B cell (primary cell): ENCODE results near the gene CLDN20. TPM values are rescaled to one million over a fixed set of nuclear protein-coding genes. Genes with fewer than 3 reads are reported as not detected.

ENCODE experiments used
- ATAC-seq: fragments of 200-7000 bp; cut with Tn5 transposase; one replicate; pipeline ENCODE4 v1.10.0; 2021; ENCODE audit warnings: low read depth, mild to moderate bottlenecking, moderate number of reproducible peaks, moderate library complexity
- CTCF ChIA-PET: fragments of 350-600 bp; sonication (Branson Sonifier 250); formaldehyde crosslinking; loops from one replicate; lab custom pipeline; 2021; ENCODE audit warnings: antibody characterized with exemption, inconsistent platforms; lab: Charles Lee
- POLR2A ChIA-PET: fragments of 350-600 bp; sonication (Branson Sonifier 250); formaldehyde crosslinking; loops from one replicate; lab custom pipeline; 2021; ENCODE audit warnings: antibody characterized with exemption; lab: Charles Lee
- DNase-seq: peaks from one replicate; pipeline ENCODE4 v3.0.0; 2013
- H2AFZ ChIP-seq: 2 replicates; pipeline ENCODE4 v1.6.1; 2012; ENCODE audit warnings: mild to moderate bottlenecking, low read depth, low read length; ENCODE audit not compliant: insufficient read depth, poor library complexity, severe bottlenecking
- H3K27ac ChIP-seq, 2 donors: 1 replicate in 1 of 2; 2 replicates in 1 of 2; pipeline ENCODE4 v1.5.1; 2012 to 2013; ENCODE audit warnings: low read length in 2 of 2, mild to moderate bottlenecking in 2 of 2, moderate library complexity in 1 of 2
- H3K27me3 ChIP-seq, 4 experiments: fragments of 200-600 bp in 1 of 4; sonication (generic) in 1 of 4; replicated peaks in 1 of 4; 1 replicate in 2 of 4; 2 replicates in 2 of 4; pipeline versions ENCODE4 v1.6.1 to v1.7.0; 2013 to 2016; ENCODE audit warnings: low read length in 3 of 4, mild to moderate bottlenecking in 2 of 4, mixed read lengths in 1 of 4, moderate library complexity in 1 of 4; ENCODE audit not compliant: insufficient read depth in 4 of 4, control insufficient read depth in 3 of 4; ENCODE audit errors: control extremely low read depth in 1 of 4
- H3K36me3 ChIP-seq, 2 experiments: replicated peaks in 1 of 2; 1 replicate in 1 of 2; 2 replicates in 1 of 2; pipeline versions ENCODE4 v1.6.1 to v1.7.1; 2013; ENCODE audit warnings: low read length in 1 of 2; ENCODE audit not compliant: insufficient read depth in 2 of 2, control insufficient read depth in 1 of 2; ENCODE audit errors: control extremely low read depth in 1 of 2, extremely low read depth in 1 of 2
- H3K4me1 ChIP-seq, 2 donors: fragments of 200-600 bp in 1 of 2; sonication (generic) in 1 of 2; 1 replicate in 1 of 2; 2 replicates in 1 of 2; pipeline versions ENCODE4 v1.5.1 to v1.6.1; 2013 to 2017; ENCODE audit warnings: low read length in 2 of 2; ENCODE audit not compliant: control insufficient read depth in 2 of 2, insufficient read depth in 2 of 2
- H3K4me2 ChIP-seq: replicated peaks from 2 replicates; pipeline ENCODE3; 2012; ENCODE audit warnings: mild to moderate bottlenecking, low read depth, low read length; ENCODE audit not compliant: poor library complexity, severe bottlenecking
- H3K4me3 ChIP-seq, 5 experiments: fragments of 200-600 bp in 1 of 5; sonication (generic) in 1 of 5; 1 replicate in 3 of 5; 2 replicates in 2 of 5; pipeline versions ENCODE4 v1.5.1 to v1.7.0; 2011 to 2016; ENCODE audit warnings: low read length in 4 of 5, mild to moderate bottlenecking in 4 of 5, low read depth in 2 of 5, control low read depth in 1 of 5, moderate library complexity in 1 of 5; ENCODE audit not compliant: insufficient read depth in 1 of 5; ENCODE audit errors: control extremely low read depth in 1 of 5, extremely low read depth in 1 of 5
- H3K79me2 ChIP-seq: fragments of 200-600 bp; sonication (generic); one replicate; pipeline ENCODE4 v1.6.0; 2016; ENCODE audit warnings: low read length; ENCODE audit not compliant: control insufficient read depth, insufficient read depth
- H3K9ac ChIP-seq: fragments of 200-600 bp; sonication (generic); 2 replicates; pipeline ENCODE4 v1.6.1; 2017; ENCODE audit warnings: mild to moderate bottlenecking, low read length, moderate library complexity
- H3K9me3 ChIP-seq, 3 donors: one replicate each; pipeline versions ENCODE4 v1.6.1 to v1.7.1; 2013; ENCODE audit warnings: low read length in 2 of 3; ENCODE audit not compliant: control insufficient read depth in 2 of 3, insufficient read depth in 1 of 3; ENCODE audit errors: control extremely low read depth in 1 of 3
- H4K20me1 ChIP-seq: 2 replicates; pipeline ENCODE4 v1.6.0; 2012; ENCODE audit warnings: mild to moderate bottlenecking, low read length; ENCODE audit not compliant: insufficient read depth, control insufficient read depth, poor library complexity, severe bottlenecking
- H3K27ac Mint-ChIP-seq: one replicate; pipeline ENCODE4 v1.8.0; 2021; ENCODE audit warnings: mixed read lengths
- H3K27me3 Mint-ChIP-seq: one replicate; pipeline ENCODE4 v1.8.0; 2021; ENCODE audit warnings: mixed read lengths
- H3K4me1 Mint-ChIP-seq: one replicate; pipeline ENCODE4 v1.8.0; 2021; ENCODE audit warnings: mixed read lengths
- H3K4me3 Mint-ChIP-seq: one replicate; pipeline ENCODE4 v1.8.0; 2021; ENCODE audit warnings: mixed read lengths
- H3K9me3 Mint-ChIP-seq: one replicate; pipeline ENCODE4 v1.8.0; 2022; ENCODE audit warnings: mixed read lengths; ENCODE audit not compliant: insufficient read depth
- CTCF ChIP-seq: fragments of 200-600 bp; IDR thresholded peaks from one replicate; pipeline ENCODE4 v1.8.0; 2022; ENCODE audit warnings: antibody characterized with exemption, mild to moderate bottlenecking
- EZH2 ChIP-seq: IDR thresholded peaks from 2 replicates; pipeline ENCODE4 v1.6.1; 2012; ENCODE audit warnings: borderline replicate concordance, low read depth, mild to moderate bottlenecking, moderate library complexity, low read length; ENCODE audit not compliant: insufficient read depth, poor library complexity, severe bottlenecking
- WGBS: methylation state at CpG from one replicate; pipeline ENCODE4 v1.1.5; 2013; ENCODE audit warnings: missing lambda C conversion rate; ENCODE audit not compliant: insufficient coverage; 5-methylcytosine and 5-hydroxymethylcytosine counted together
- intact Hi-C: fragments of 100-400 bp; cut with micrococcal nuclease; formaldehyde crosslinking; loops from one replicate; pipeline ENCODE4 v1.10.0; 2022
- polyA plus RNA-seq: library from polyadenylated mRNA; depleted of rRNA; stranded (reverse); fragments of >200 nt; gene quantifications from 2 replicates; pipeline ENCODE4 v1.2.3, GENCODE V29; 2012
- total RNA-seq, 2 donors: library from RNA; stranded (reverse); fragments of 120-200 nt in 1 of 2; gene quantifications; 1 replicate in 1 of 2; 2 replicates in 1 of 2; pipeline versions ENCODE4 v1.2.3 to v1.2.4, GENCODE V29; 2013 to 2022

CLDN20 gene
- total and polyA plus RNA-seq, 2 donors (not counting 1 experiment from before 2014, with no cell fraction given), result not detected

GRCh38 chr6:155245193-155245592 lies 18.6 kb upstream of the CLDN20 start:
- intact Hi-C loops, result no loop called here
- Histone ChIP-seq H3K27me3 (no peaks in the 10 kb centered on the region), H3K9ac (no peak overlapping the region), H2AFZ (no peak overlapping the region), H3K36me3 (peaks cover 0 to 5% of the 10 kb centered on the region in 2 experiments), H3K79me2 (no peaks in the 10 kb centered on the region), H3K9me3 (peaks cover 0 to 3% (median 0%) of the 10 kb centered on the region in 3 donors), H3K4me2 (no peak overlapping the region), H4K20me1 (no peaks in the 10 kb centered on the region), H3K27ac (no peak overlapping the region), H3K4me3 (no peak overlapping the region), H3K4me1 (no peaks in the 10 kb centered on the region)
- DNase-seq (no peak), ATAC-seq (no peak)
- Mint-ChIP-seq H3K4me3 (no peak overlapping the region), H3K27me3 (no peaks in the 10 kb centered on the region), H3K27ac (no peak overlapping the region), H3K9me3 (no peaks in the 10 kb centered on the region), H3K4me1 (peaks cover 2% of the 10 kb centered on the region)
- POLR2A ChIA-PET, result no interaction called here
- CTCF ChIA-PET, result interaction anchor here (0.6 to 4.4 kb wide), 2 partner anchors 67 to 318 kb away, joined by 3 to 22 read pairs; no protein-coding TSS in a partner anchor
- no peak for TF ChIP-seq CTCF
- WGBS, result 96% methylated on average over 6 of the region's 7 CpGs

GRCh38 chr6:155245831-155246230 lies 18.0 kb upstream of the CLDN20 start:
- H3K4me3 Mint-ChIP-seq, result no peak overlapping the region
- no peak overlapping the region for H3K27ac Mint-ChIP-seq
- Histone ChIP-seq H3K27me3 (no peaks in the 10 kb centered on the region), H3K4me2 (no peak overlapping the region), H3K4me3 (no peak overlapping the region), H3K36me3 (peaks cover 0 to 5% of the 10 kb centered on the region in 2 experiments), H4K20me1 (no peaks in the 10 kb centered on the region), H3K79me2 (no peaks in the 10 kb centered on the region), H3K4me1 (no peaks in the 10 kb centered on the region), H3K9me3 (peaks cover 0 to 3% (median 0%) of the 10 kb centered on the region in 3 donors), H3K9ac (no peak overlapping the region), H2AFZ (no peak overlapping the region), H3K27ac (no peak overlapping the region)
- 100% methylated on average over 3 of the region's 3 CpGs for WGBS
- TF ChIP-seq CTCF, result no peak
- no peak for TF ChIP-seq EZH2
- peaks cover 2% of the 10 kb centered on the region for H3K4me1 Mint-ChIP-seq
- H3K9me3 Mint-ChIP-seq, result no peaks in the 10 kb centered on the region
- CTCF ChIA-PET, result interaction anchor here (4.4 kb wide), 1 partner anchor 68 kb away, joined by 22 read pairs; no protein-coding TSS in a partner anchor
- POLR2A ChIA-PET, result no interaction called here
- no peaks in the 10 kb centered on the region for H3K27me3 Mint-ChIP-seq
- DNase-seq (no peak), ATAC-seq (no peak)
- intact Hi-C loops, result no loop called here
